Fibroblast of villous mesenchyme (primary cell): Measurements from ENCODE around the gene CDH19. TPM values are rescaled to one million over a fixed set of nuclear protein-coding genes. Genes with fewer than 3 reads are reported as not detected.

Experiments used
- DNase-seq: peaks from one replicate; pipeline ENCODE4 v3.0.0-alpha.2; 2010; ENCODE audit warnings: low read depth
- H3K4me3 ChIP-seq: 2 replicates; pipeline ENCODE4 v1.5.1; 2011; ENCODE audit warnings: low read depth, mild to moderate bottlenecking, low read length
- CTCF ChIP-seq: IDR thresholded peaks from 2 replicates; pipeline ENCODE4 v1.5.1; 2012; ENCODE audit warnings: low read depth, mild to moderate bottlenecking, low read length; ENCODE audit not compliant: insufficient read depth
- total RNA-seq: library from RNA; depleted of rRNA; stranded (reverse); fragments of >200 nt; gene quantifications from 2 replicates; pipeline ENCODE4 v1.2.3, GENCODE V29; 2012

The CDH19 gene
- total RNA-seq, 1 donor: not detected

GRCh38 chr18:66575263-66575662, 28.6 kb downstream of the CDH19 start:
- TF ChIP-seq CTCF: no peak
- DNase-seq: no peak
- no peak overlapping the region for H3K4me3 ChIP-seq

- no peak overlapping the region for H3K4me3 ChIP-seq
- no peak for DNase-seq
- TF ChIP-seq CTCF: no peak
These were observed 32.0 kb downstream of the CDH19 start for GRCh38 chr18:66571845-66572244.

GRCh38 chr18:66566616-66567015, 37.3 kb downstream of the CDH19 start:
- H3K4me3 ChIP-seq: no peak overlapping the region
- no peak for DNase-seq
- TF ChIP-seq CTCF: no peak

GRCh38 chr18:66564236-66564635, 39.7 kb downstream of the CDH19 start:
- no peak for TF ChIP-seq CTCF
- no peak overlapping the region for H3K4me3 ChIP-seq
- DNase-seq: no peak

- H3K4me3 ChIP-seq: no peak overlapping the region
- TF ChIP-seq CTCF: no peak
- DNase-seq: no peak
These were observed 41.6 kb downstream of the CDH19 start for GRCh38 chr18:66562279-66562678.

- DNase-seq: no peak
- H3K4me3 ChIP-seq: no peak overlapping the region
- no peak for TF ChIP-seq CTCF
These were observed 43.8 kb downstream of the CDH19 start for GRCh38 chr18:66560094-66560493.

GRCh38 chr18:66558773-66559172, 45.1 kb downstream of the CDH19 start:
- no peak overlapping the region for H3K4me3 ChIP-seq
- no peak for DNase-seq
- no peak for TF ChIP-seq CTCF
